Calu3 (cell line): Measurements from ENCODE around the gene TEF. TPM values are rescaled to one million over a fixed set of nuclear protein-coding genes. Genes with fewer than 3 reads are reported as not detected.
A peak's percentile ranks its signal among the peaks of the same experiment; 100 is the strongest.

Experiments
- Bru-seq: library from RNA; stranded (reverse); fragments of 400-500 nt; gene quantifications from one replicate; lab custom pipeline; 2021; lab: Mats Ljungman, UMichigan
- BruChase-seq, 2 experiments: library from RNA; stranded (reverse); fragments of 400-500 nt; gene quantifications; one replicate each; lab custom pipeline; 2021; lab: Mats Ljungman, UMichigan
- BruUV-seq: library from RNA; stranded (reverse); fragments of 400-500 nt; replicated peaks from 2 replicates; lab custom pipeline; 2021; lab: Mats Ljungman, UMichigan
- CTCF ChIA-PET: fragments of 300-600 bp; sonication (Branson Sonifier 250); formaldehyde crosslinking; loops from one replicate; lab custom pipeline; 2022; ENCODE audit warnings: antibody characterized with exemption; lab: Charles Lee
- DNase-seq: peaks from one replicate; pipeline ENCODE4 v3.0.0; 2022
- H3K27ac Mint-ChIP-seq: one replicate; pipeline ENCODE4 v1.8.0; 2022; ENCODE audit warnings: mixed read lengths; ENCODE audit not compliant: unreplicated experiment
- H3K27me3 Mint-ChIP-seq: one replicate; pipeline ENCODE4 v1.8.0; 2022; ENCODE audit warnings: mixed read lengths; ENCODE audit not compliant: unreplicated experiment
- H3K36me3 Mint-ChIP-seq: one replicate; pipeline ENCODE4 v1.8.0; 2022; ENCODE audit warnings: mild to moderate bottlenecking, moderate library complexity, mixed read lengths; ENCODE audit not compliant: insufficient read depth, unreplicated experiment
- H3K4me1 Mint-ChIP-seq: one replicate; pipeline ENCODE4 v1.8.0; 2022; ENCODE audit warnings: mild to moderate bottlenecking, low read depth, mixed read lengths; ENCODE audit not compliant: unreplicated experiment
- H3K4me3 Mint-ChIP-seq: one replicate; pipeline ENCODE4 v1.8.0; 2022; ENCODE audit warnings: mild to moderate bottlenecking, low read depth, moderate library complexity, mixed read lengths; ENCODE audit not compliant: unreplicated experiment
- H3K9me3 Mint-ChIP-seq: one replicate; pipeline ENCODE4 v1.8.0; 2022; ENCODE audit warnings: low read depth, mixed read lengths; ENCODE audit not compliant: unreplicated experiment
- intact Hi-C: fragments of 100-400 bp; cut with micrococcal nuclease; formaldehyde crosslinking; loops from one replicate; pipeline ENCODE4 v1.10.0; 2022; ENCODE audit not compliant: unreplicated experiment
- long read RNA-seq: library from polyadenylated mRNA; stranded (forward); transcript quantifications from one replicate; pipeline ENCODE4 v2.0.0, GENCODE V29; 2022
- total RNA-seq: library from RNA; stranded (reverse); gene quantifications from 2 replicates; pipeline ENCODE4 v1.2.3, GENCODE V29; 2022
- TF ChIP-seq, protein P1 (sequence below): fragments of 200-600 bp; IDR thresholded peaks from one replicate; pipeline ENCODE4 v1.8.0; 2022; ENCODE audit warnings: antibody characterized with exemption; ENCODE audit not compliant: unreplicated experiment

Gene TEF, protein sequence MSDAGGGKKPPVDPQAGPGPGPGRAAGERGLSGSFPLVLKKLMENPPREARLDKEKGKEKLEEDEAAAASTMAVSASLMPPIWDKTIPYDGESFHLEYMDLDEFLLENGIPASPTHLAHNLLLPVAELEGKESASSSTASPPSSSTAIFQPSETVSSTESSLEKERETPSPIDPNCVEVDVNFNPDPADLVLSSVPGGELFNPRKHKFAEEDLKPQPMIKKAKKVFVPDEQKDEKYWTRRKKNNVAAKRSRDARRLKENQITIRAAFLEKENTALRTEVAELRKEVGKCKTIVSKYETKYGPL
- total RNA-seq: 4.6 and 6.3 TPM in 2 replicates
- percentile 37 among the genes with signal in this experiment for Bru-seq, nascent RNA
- BruChase-seq, experiment 1, labeled RNA remaining after a 6-hour chase: percentile 39 among the genes with signal in this experiment
- BruChase-seq, experiment 2, labeled RNA remaining after a 2-hour chase: percentile 40 among the genes with signal in this experiment
- long read RNA-seq: 0 reads

DNA sequence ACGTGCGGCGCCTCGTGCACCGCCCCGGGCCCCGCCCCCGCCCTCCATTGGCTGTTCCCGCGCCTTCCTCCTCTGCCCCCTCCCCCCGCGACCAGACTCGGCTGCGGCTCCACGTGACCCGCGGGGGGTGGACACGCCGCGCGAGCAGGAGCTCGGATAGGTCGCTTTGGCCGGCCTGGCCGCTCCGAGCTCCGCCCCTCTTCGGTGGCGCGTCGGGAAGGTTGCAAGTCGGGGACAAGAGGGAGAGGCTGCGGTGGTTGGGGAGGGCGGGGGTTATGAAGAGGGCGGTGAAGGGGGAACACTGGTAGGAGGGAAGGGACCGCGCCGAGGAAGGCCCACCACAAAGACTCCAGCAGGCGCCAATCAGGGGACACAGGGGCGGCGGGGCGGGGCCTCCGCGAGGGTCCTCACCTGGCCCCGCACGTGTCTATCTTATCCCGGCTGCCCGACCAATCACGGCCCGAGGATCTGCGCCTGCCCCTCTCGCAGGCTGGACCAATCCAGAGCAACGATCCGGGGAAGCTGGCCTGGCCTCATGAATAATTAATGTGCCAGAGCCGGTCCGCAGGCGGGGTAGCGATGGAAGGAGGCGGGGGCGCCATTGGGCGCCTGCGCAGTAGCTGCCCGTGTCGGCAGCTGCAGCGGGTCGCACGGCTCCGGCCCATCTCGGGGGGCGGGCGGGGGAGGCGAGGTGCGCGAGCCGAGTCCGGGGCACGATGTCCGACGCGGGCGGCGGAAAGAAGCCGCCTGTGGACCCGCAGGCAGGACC, at the start of gene TEF:
Gene TEF (plus strand): TSS at position 614 of the 769 bp plus-strand sequence. CDS start 103 bp downstream, at position 717.
- BruUV-seq: no TSS peak
- peak; percentile 98 for DNase-seq

DNA sequence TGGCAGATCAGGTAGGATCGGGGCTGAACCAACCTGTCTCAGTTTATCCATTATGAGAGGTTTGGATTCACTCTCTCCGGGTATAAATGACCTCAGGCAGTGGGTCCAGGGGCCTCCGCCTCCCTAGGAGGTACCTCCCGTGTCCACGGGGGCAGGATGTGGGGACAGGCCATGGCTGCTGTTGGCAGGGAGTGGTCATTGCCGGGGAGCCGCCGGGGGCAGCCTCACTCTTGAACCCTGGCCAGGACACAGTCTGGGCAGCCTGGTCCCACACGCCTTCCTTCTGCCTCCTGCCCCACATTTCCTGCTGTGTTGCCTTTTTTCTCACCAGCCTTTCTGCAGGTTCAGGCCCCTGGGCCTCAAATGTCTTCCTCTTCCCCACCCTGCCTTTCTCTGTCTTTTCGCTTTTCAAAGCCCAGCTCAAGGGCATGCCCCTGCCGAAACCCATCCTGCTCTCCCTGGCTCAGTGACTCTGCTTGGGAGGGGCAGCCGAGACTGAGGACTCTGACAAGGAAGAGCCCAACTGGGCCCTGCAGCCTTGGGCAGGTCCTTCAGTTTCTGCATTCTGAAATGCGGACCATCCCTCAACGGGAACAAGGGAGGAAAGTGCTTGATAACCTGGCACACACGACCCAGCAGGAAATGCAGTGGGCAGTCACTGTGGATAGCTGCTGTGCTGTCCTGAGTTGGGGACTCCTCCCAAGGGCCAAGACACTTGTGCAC, 49.4 kb upstream of the TEF start:
- CTCF ChIA-PET: no interaction called here
- DNase-seq: no peak
- H3K4me1 Mint-ChIP-seq: no peaks in the 10 kb centered on the region
- H3K36me3 Mint-ChIP-seq: peaks cover 30% of the 10 kb centered on the region
- no peaks in the 10 kb centered on the region for H3K27me3 Mint-ChIP-seq
- TF ChIP-seq, protein P1, sequence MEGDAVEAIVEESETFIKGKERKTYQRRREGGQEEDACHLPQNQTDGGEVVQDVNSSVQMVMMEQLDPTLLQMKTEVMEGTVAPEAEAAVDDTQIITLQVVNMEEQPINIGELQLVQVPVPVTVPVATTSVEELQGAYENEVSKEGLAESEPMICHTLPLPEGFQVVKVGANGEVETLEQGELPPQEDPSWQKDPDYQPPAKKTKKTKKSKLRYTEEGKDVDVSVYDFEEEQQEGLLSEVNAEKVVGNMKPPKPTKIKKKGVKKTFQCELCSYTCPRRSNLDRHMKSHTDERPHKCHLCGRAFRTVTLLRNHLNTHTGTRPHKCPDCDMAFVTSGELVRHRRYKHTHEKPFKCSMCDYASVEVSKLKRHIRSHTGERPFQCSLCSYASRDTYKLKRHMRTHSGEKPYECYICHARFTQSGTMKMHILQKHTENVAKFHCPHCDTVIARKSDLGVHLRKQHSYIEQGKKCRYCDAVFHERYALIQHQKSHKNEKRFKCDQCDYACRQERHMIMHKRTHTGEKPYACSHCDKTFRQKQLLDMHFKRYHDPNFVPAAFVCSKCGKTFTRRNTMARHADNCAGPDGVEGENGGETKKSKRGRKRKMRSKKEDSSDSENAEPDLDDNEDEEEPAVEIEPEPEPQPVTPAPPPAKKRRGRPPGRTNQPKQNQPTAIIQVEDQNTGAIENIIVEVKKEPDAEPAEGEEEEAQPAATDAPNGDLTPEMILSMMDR: no peak
- H3K27ac Mint-ChIP-seq: no peak overlapping the region
- no peaks in the 10 kb centered on the region for H3K9me3 Mint-ChIP-seq
- H3K4me3 Mint-ChIP-seq: no peak overlapping the region
- BruUV-seq: no TSS peak
- intact Hi-C loops: no loop called here

More for the DNA sequence above, at the start of gene TEF:
- CTCF ChIA-PET: interaction anchor here (0.6 to 2.6 kb wide), 11 partner anchors 14 to 1862 kb away, joined by 3 to 13 read pairs (median 5); partner anchors contain the start of genes L3MBTL2, PMM1 and TOB2
- H3K4me3 Mint-ChIP-seq: peak within 1 kb of the TSS; percentile 89
- H3K27me3 Mint-ChIP-seq: peaks cover 14% of the 10 kb centered on the region
- H3K4me1 Mint-ChIP-seq: peaks cover 8% of the 10 kb centered on the region
- peak within 1 kb of the TSS; percentile 93 for H3K27ac Mint-ChIP-seq
- no peaks in the 10 kb centered on the region for H3K9me3 Mint-ChIP-seq
- TF ChIP-seq, protein P1: no peak
- peaks cover 26% of the 10 kb centered on the region for H3K36me3 Mint-ChIP-seq
- intact Hi-C loops: no loop called here

DNA sequence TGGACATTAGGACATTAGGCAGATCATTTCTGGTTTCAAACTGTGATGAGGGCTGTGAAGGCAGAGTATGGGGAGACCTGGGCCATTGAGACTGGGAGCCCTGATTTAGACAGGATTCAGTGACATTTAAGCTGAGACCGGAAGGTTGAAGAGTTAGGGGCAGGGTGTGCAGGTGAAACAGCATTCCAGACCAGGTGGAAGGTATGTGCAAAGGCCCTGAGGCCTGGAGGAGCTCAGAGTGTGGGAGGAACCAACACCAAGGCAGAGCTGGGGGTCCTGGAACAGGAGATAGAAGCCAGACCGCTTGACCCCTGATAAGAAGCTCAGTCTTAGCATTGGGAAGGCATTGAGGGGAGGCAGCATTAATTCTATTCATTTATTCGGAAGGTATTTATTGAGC, 47.9 kb upstream of the TEF start:
- no peak for DNase-seq
- Mint-ChIP-seq H3K36me3 (peaks cover 29% of the 10 kb centered on the region), H3K27ac (no peak overlapping the region), H3K27me3 (no peaks in the 10 kb centered on the region), H3K4me1 (no peaks in the 10 kb centered on the region), H3K4me3 (no peak overlapping the region), H3K9me3 (no peaks in the 10 kb centered on the region)
- BruUV-seq: no TSS peak
- intact Hi-C loops: no loop called here
- CTCF ChIA-PET: interaction anchor here (0.6 to 1.3 kb wide), 2 partner anchors 32 to 136 kb away, joined by 3 to 4 read pairs; partner anchors contain the start of gene ZC3H7B
- TF ChIP-seq, protein P1: no peak

DNA sequence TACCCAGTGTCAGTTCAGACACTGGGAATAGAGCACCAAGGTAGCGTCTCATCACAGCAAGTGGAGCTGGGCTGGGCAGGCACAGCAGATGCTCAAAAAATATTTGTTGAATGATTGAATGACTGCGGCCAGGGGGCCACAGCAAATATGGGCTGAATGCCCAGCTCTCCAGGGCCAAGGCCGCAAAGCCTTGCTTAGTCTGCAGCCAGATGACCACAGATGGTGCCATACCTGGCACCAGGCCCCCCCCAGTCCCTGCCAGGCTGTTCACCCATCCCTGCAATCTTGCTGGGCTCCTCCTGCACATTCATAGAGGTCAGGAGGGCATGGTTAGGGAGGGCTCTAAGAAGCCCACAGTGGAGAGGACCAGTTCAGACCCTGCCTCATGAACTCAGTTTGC, 47.5 kb upstream of the TEF start:
- Mint-ChIP-seq H3K27ac (no peak overlapping the region), H3K27me3 (no peaks in the 10 kb centered on the region), H3K36me3 (peaks cover 33% of the 10 kb centered on the region), H3K9me3 (no peaks in the 10 kb centered on the region), H3K4me3 (no peak overlapping the region), H3K4me1 (no peaks in the 10 kb centered on the region)
- DNase-seq: no peak
- TF ChIP-seq, protein P1: no peak
- CTCF ChIA-PET: interaction anchor here (0.6 to 1.3 kb wide), 2 partner anchors 33 to 136 kb away, joined by 3 to 4 read pairs; partner anchors contain the start of gene ZC3H7B
- intact Hi-C loops: no loop called here
- no TSS peak for BruUV-seq
